WERI-Rb-1 (cell line): Measurements from ENCODE around the gene ATF7IP2.
"Not testable (repeated sequence)": the region's sequence is repeated elsewhere in the genome, so short reads cannot be mapped to it uniquely, and the experiment has no call there.

Source experiments
- DNase-seq: peaks from one replicate; pipeline ENCODE4 v3.0.0-alpha.2; 2020
- H3K27ac ChIP-seq: fragments of 250-450 bp; sonication (Bioruptor Pico); 2 replicates; pipeline ENCODE4 v1.5.1; 2020; ENCODE audit warnings: mild to moderate bottlenecking, moderate library complexity
- H3K27me3 ChIP-seq: fragments of 250-450 bp; sonication (Bioruptor Pico); 2 replicates; pipeline ENCODE4 v1.5.1; 2021; ENCODE audit warnings: mild to moderate bottlenecking, low read depth, moderate library complexity; ENCODE audit not compliant: insufficient read depth, severe bottlenecking
- H3K36me3 ChIP-seq: fragments of 250-450 bp; sonication (Bioruptor Pico); 2 replicates; pipeline ENCODE4 v1.5.1; 2020; ENCODE audit warnings: mild to moderate bottlenecking, moderate library complexity
- H3K4me3 ChIP-seq: 2 replicates; pipeline ENCODE4 v1.5.1; 2011; ENCODE audit warnings: low read depth, mild to moderate bottlenecking, control low read depth, low read length
- H3K9me3 ChIP-seq: fragments of 250-450 bp; sonication (Bioruptor Pico); 2 replicates; pipeline ENCODE4 v1.5.1; 2021; ENCODE audit warnings: mild to moderate bottlenecking, moderate library complexity; ENCODE audit not compliant: severe bottlenecking
- TF ChIP-seq, protein P1 (sequence below): IDR thresholded peaks from 2 replicates; pipeline ENCODE4 v1.5.1; 2011; ENCODE audit warnings: low read depth, mild to moderate bottlenecking, control low read depth, inconsistent platforms, low read length

The ATF7IP2 gene, protein sequence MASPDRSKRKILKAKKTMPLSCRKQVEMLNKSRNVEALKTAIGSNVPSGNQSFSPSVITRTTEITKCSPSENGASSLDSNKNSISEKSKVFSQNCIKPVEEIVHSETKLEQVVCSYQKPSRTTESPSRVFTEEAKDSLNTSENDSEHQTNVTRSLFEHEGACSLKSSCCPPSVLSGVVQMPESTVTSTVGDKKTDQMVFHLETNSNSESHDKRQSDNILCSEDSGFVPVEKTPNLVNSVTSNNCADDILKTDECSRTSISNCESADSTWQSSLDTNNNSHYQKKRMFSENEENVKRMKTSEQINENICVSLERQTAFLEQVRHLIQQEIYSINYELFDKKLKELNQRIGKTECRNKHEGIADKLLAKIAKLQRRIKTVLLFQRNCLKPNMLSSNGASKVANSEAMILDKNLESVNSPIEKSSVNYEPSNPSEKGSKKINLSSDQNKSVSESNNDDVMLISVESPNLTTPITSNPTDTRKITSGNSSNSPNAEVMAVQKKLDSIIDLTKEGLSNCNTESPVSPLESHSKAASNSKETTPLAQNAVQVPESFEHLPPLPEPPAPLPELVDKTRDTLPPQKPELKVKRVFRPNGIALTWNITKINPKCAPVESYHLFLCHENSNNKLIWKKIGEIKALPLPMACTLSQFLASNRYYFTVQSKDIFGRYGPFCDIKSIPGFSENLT

DNA sequence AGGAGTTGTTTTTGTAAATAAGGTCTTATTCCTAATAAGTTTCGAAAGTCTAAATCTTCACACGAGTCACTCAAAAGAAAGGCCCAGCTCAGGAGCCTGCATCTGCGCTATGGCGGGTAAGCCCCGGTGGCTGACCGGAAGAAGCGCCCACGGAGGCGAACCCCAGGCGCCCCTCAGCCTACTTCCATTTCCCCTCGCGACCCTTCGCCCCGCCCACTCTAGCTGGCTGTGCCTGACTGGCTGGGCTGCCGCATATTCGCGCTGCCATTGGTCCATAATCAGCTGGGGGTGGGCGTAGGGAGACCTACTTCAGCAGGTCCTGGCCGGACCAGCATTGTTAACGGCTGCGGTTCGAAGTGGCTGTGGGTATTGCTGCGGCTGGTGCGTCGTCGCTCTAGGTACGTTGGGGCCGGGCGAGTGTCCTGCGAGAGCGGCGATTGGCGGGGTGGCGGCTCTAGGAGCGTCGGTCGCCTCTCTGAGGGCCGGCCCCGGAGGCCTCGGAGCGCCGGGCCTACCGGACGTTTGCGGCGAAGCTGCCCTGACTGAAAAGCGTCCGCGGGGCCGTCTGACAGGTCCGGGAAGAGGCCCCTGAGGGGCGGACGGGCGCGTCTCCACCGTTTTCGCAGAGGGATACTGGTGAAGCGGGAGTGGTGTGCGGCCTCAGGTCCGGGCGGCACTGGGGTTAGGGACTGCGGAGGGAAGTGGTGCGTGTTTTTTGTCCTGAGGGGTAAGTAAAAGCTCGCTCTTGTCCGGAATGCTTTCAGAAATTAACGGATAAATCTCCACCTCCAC is at the start of gene ATF7IP2:
ATF7IP2 (plus strand) TSS at position 337 of the 792 bp plus-strand sequence. CDS start 44,560 bp downstream, outside the sequence.
- TF ChIP-seq, protein P1, sequence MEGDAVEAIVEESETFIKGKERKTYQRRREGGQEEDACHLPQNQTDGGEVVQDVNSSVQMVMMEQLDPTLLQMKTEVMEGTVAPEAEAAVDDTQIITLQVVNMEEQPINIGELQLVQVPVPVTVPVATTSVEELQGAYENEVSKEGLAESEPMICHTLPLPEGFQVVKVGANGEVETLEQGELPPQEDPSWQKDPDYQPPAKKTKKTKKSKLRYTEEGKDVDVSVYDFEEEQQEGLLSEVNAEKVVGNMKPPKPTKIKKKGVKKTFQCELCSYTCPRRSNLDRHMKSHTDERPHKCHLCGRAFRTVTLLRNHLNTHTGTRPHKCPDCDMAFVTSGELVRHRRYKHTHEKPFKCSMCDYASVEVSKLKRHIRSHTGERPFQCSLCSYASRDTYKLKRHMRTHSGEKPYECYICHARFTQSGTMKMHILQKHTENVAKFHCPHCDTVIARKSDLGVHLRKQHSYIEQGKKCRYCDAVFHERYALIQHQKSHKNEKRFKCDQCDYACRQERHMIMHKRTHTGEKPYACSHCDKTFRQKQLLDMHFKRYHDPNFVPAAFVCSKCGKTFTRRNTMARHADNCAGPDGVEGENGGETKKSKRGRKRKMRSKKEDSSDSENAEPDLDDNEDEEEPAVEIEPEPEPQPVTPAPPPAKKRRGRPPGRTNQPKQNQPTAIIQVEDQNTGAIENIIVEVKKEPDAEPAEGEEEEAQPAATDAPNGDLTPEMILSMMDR = no peak
- DNase-seq = no peak
- peaks cover 3% of the 10 kb centered on the region for H3K9me3 ChIP-seq
- no peaks in the 10 kb centered on the region for H3K27me3 ChIP-seq
- H3K4me3 ChIP-seq = no peak within 1 kb of the TSS
- H3K27ac ChIP-seq = no peak within 1 kb of the TSS
- H3K36me3 ChIP-seq = no peaks in the 10 kb centered on the region

DNA sequence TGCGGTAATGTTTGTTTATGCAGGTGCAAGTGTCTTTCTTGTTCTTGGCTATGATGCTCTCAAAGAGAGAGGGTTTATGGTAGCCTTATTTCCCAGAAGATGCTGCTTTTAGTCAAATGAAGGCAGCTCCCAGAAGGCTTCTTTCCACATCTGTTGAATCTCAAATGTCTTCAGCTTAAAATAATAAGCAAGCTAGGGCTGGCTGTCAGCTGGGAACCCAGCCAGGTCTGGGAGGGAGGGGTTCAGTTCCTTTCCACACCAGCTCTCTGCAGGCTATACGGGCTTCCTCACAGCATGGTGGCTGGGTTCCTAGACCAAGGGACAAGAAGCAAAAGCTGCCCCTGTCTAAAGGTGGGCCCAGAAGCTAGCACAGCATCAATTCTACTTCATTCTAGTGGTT is 47.4 kb upstream of the ATF7IP2 start:
- Histone ChIP-seq H3K9me3 (peaks cover 20% of the 10 kb centered on the region), H3K4me3 (no peak overlapping the region), H3K27ac (no peak overlapping the region), H3K27me3 (no peaks in the 10 kb centered on the region), H3K36me3 (no peaks in the 10 kb centered on the region)
- no peak for DNase-seq
- TF ChIP-seq, protein P1 = no peak

DNA sequence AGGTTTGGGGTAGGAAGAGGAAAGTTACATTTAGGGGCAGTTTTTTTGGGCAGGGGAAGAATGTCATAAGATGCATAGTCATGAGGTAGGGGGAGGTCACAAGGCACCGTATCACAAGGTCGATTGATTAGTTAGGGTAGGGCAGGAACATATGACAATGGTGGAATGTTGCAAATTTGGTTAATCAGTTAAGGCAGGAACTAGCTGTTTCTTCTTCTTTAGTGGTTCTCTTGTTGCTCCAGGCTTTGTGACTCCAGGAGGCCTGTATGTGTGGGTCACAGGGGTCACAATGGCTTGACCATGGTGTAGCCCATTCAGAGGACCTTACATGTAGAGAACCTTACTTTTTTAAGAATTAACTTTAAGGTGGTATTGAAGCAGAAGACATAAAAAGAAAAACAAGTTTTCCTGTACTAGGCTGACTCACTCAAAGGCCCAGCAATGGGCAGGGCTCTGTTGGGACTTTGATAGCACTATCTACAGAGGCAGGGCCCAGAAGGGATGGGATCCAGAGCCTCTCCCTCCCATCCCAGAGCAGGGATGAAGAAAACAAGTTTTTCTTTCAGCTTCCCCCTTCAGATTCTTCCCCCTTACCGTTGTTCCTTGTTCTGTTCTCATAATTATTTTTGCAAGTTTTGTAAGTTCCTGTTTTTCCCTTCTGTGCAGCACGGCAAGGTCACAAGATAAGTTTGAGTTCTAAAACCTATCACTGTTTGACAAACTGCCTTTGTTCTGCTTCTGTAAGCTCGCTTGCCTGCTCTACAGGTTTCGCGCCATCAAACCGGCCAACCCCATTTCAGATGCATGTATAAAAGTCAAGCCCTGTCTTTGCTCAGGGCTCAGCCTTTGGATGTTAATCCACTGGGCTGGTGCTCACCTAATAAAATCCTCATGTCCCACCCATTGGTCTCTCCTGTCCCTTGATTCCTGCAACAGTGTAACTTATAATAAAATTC is 45.8 kb upstream of the ATF7IP2 start:
- Histone ChIP-seq H3K27me3 (no peaks in the 10 kb centered on the region), H3K4me3 (no peak overlapping the region), H3K36me3 (no peaks in the 10 kb centered on the region), H3K27ac (no peak overlapping the region), H3K9me3 (peaks cover 28% of the 10 kb centered on the region)
- no peak for DNase-seq
- TF ChIP-seq, protein P1 = no peak

DNA sequence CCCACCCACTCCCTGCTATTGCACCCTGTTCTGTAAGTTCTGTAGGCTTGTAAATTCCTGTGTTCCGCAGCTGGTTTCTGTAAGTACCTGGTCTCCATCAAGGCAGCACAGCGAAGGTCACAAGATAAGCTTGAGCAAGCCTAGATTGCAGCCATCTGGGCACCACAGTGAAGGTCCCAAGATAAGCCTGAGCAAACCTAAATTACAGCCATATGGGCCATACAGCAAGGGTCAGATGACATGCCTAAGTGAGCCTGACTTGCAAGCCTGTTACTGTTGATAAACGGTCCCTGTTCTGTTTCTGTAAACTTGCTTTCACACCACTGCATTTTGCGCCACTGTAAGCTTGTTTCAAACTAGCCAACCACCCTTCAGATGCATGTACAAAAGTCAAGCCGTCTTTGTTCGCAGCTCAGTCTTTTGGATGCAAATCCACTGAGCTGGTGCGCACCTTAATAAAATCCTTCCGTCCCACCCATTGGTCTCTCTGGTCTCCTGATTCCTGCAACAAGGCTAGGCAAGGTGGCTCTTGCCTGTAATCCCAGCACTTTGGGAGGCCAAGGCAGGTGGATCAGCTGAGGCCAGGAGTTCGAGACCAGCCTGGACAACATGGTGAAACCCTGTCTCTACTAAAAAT is 42.6 kb upstream of the ATF7IP2 start:
- TF ChIP-seq, protein P1 = no peak
- DNase-seq = peak; percentile 56
- Histone ChIP-seq H3K27ac (peak overlapping the region; percentile 46; the same call in 1 of the 2 replicates), H3K36me3 (no peaks in the 10 kb centered on the region), H3K4me3 (no peak overlapping the region), H3K9me3 (peaks cover 28% of the 10 kb centered on the region), H3K27me3 (no peaks in the 10 kb centered on the region)

DNA sequence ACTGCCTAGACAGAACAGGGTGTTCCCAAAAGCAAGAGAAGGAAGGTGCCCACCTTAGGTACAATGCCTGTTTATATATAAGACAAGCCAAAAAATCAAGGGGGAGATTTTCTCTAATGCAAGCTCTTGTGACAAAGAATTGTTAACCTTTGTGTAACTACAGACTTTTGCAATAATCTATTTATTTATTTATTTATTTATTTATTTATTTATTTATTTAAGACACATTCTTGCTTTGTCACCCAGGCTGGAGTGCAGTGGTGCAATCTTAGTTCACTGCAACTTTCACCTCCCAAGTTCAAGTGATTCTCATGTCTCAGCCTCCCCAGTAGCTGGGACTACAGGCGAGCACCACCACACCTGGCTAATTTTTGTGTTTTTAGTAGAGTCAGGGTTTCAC is 41.2 kb upstream of the ATF7IP2 start:
- peaks cover 28% of the 10 kb centered on the region for H3K9me3 ChIP-seq
- not testable (repeated sequence) for H3K27ac ChIP-seq, DNase-seq, H3K4me3 ChIP-seq, H3K27me3 ChIP-seq, H3K36me3 ChIP-seq
